GM12873 (cell line): Measurements from ENCODE around the gene CIB4.

ENCODE experiments used
- TF ChIP-seq, protein P1 (sequence below): IDR thresholded peaks from 2 replicates; pipeline ENCODE4 v1.5.1; 2012; ENCODE audit warnings: low read depth, mild to moderate bottlenecking, moderate library complexity, low read length, control low read depth; ENCODE audit not compliant: insufficient read depth; ENCODE audit errors: missing control alignments

The CIB4 gene

GRCh38 chr2:26647981-26648380 lies 6.8 kb upstream of the CIB4 start:
- TF ChIP-seq, protein P1, sequence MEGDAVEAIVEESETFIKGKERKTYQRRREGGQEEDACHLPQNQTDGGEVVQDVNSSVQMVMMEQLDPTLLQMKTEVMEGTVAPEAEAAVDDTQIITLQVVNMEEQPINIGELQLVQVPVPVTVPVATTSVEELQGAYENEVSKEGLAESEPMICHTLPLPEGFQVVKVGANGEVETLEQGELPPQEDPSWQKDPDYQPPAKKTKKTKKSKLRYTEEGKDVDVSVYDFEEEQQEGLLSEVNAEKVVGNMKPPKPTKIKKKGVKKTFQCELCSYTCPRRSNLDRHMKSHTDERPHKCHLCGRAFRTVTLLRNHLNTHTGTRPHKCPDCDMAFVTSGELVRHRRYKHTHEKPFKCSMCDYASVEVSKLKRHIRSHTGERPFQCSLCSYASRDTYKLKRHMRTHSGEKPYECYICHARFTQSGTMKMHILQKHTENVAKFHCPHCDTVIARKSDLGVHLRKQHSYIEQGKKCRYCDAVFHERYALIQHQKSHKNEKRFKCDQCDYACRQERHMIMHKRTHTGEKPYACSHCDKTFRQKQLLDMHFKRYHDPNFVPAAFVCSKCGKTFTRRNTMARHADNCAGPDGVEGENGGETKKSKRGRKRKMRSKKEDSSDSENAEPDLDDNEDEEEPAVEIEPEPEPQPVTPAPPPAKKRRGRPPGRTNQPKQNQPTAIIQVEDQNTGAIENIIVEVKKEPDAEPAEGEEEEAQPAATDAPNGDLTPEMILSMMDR: no peak

- TF ChIP-seq, protein P1: no peak
Observed at GRCh38 chr2:26646986-26647672, 6.0 kb upstream of the CIB4 start.

- TF ChIP-seq, protein P1: no peak
Observed at GRCh38 chr2:26645762-26646161, 4.6 kb upstream of the CIB4 start.

GRCh38 chr2:26644188-26644835 lies 3.1 kb upstream of the CIB4 start:
- TF ChIP-seq, protein P1: no peak

DNA sequence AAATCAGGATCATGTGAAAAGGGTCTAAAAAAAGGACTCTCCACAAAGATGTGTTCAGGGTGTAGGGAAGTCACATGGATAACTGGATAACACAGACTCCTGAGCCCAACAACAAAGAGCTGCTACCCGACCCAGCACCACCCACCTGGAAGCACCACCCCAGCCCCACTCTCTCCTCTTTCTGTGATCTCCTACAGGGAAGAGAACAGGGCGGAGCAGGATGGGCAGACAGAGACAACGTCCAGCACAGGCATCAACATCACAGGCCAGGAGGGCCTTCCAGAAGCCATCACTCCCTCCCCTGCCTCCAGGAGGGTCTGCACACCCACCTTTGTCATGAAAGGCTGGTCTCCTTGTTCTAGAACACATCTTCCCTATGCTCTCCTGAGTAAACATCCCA lies 1.3 kb upstream of the CIB4 start:
- TF ChIP-seq, protein P1: no peak

- TF ChIP-seq, protein P1: no peak
Observed at GRCh38 chr2:26640331-26640745, 828 bp downstream of the CIB4 start.

DNA sequence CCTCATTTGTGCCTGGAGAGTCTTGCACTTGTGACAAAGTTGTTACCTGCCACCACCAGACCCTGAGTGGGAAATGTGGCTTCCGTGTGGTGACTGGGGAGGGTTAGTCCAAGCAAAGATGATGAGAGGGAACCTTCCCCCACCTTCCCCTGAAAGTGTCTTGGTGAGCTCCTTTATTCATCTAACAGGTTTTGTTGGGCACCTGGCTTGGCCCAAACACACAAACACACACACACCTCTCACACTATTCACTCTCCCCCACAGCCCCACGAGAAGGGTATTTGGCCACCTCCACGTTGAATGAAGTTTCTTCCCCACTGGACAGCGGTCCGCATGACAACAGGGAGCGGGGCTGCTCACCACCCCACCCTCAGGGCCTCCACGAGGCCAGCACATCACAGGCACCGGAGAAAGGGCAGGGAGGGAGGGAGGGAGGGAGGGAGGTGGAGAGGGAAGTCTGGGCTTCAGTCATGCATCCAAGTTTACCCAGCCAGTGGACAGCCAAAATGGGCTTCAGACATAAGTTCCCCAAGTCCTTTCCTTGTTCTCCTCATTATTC lies 1.4 kb downstream of the CIB4 start:
- TF ChIP-seq, protein P1: no peak
